ENCODE results near the gene ZSCAN10. TPM values are rescaled to one million over a fixed set of nuclear protein-coding genes. Genes with fewer than 3 reads are reported as not detected.
"Not testable (repeated sequence)": the region's sequence is repeated elsewhere in the genome, so short reads cannot be mapped to it uniquely, and the experiment has no call there.

ZSCAN10 gene
- total RNA-seq, 1 experiment from 2014 or later = 207 TPM

DNA sequence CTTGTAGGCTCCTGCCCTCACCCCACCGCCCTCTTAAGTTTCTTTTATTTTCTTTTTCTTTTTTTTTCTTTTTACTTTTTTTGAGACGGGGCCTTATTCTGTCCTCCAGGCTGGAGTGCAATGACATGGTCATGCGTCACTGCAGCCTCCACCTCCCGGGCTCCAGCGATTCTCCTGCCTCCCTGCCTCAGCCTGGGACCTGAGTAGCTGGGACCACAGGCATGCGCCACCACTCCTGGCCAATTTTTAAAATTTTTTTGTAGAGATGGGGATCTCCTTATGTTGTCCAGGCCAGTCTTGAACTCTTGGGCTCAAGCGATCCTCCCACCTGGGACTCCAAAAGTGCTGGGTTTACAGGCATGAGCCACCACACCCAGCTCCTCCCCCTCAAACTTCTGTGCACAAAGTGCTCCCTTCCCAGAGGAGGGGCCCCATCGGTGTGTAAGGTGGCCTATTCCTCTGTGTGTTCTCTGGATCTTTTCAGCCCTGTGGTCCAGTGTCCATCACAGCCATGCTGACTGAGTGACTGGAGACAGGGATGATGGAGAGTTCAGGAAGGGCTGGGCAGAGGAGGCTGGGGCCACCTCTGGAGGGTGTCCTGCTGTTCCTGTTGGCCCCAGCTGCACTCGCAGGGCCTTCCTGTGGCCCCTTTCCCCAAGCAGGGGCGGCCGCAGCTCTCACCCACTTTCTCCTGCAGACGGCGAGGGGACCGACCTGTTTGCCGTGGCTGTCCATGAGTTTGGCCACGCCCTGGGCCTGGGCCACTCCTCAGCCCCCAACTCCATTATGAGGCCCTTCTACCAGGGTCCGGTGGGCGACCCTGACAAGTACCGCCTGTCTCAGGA, 42.5 kb downstream of the ZSCAN10 start:
- Histone ChIP-seq H2AK5ac (ENCODE audit: insufficient read length, low read length) (no peak overlapping the region), H3K27ac (ENCODE audit: insufficient read length, low read depth, low read length) (no peak overlapping the region), H3K79me2 (ENCODE audit: insufficient read depth, low read length) (no peaks in the 10 kb centered on the region), H2BK120ac (ENCODE audit: low read depth, low read length, poor library complexity, severe bottlenecking) (no peak overlapping the region), H3K4ac (ENCODE audit: low read depth, low read length) (no peak overlapping the region), H4K20me1 (ENCODE audit: control insufficient read depth, insufficient read depth, insufficient read length) (no peaks in the 10 kb centered on the region), H3K23ac (ENCODE audit: insufficient read length, low read depth, low read length) (no peak overlapping the region), H3K9me3 (ENCODE audit: control insufficient read depth, low read depth, low read length) (no peaks in the 10 kb centered on the region), H2BK15ac (ENCODE audit: low read depth, low read length) (no peak overlapping the region), H3K27me3 (ENCODE audit: insufficient read depth, low read length) (peaks cover 2% of the 10 kb centered on the region; the same call in 1 of the 2 replicates), H3K18ac (ENCODE audit: insufficient read length, low read depth, low read length) (no peak overlapping the region), H3K4me1 (ENCODE audit: insufficient read depth, low read length) (no peaks in the 10 kb centered on the region), H2BK5ac (ENCODE audit: insufficient read length, low read length) (no peak overlapping the region), H4K5ac (ENCODE audit: insufficient read length, low read depth, low read length) (no peak overlapping the region), H4K8ac (replicated peaks; ENCODE audit: insufficient read length, low read depth, low read length) (no peak overlapping the region), H3K14ac (ENCODE audit: insufficient read depth, low read length) (no peak overlapping the region), H2BK20ac (ENCODE audit: low read depth, low read length, poor library complexity, severe bottlenecking) (no peak overlapping the region), H3T11ph (ENCODE audit: low read length) (no peak overlapping the region), H4K91ac (ENCODE audit: insufficient read length, low read depth, low read length) (no peak overlapping the region), H2AFZ (ENCODE audit: low read length) (no peak overlapping the region), H3K79me1 (ENCODE audit: insufficient read depth, low read depth, low read length, poor library complexity, severe bottlenecking) (no peaks in the 10 kb centered on the region), H3K23me2 (ENCODE audit: insufficient read length, low read depth, low read length, poor library complexity, severe bottlenecking) (peaks cover 14% of the 10 kb centered on the region), H3K56ac (ENCODE audit: insufficient read length, low read depth, low read length) (no peak overlapping the region), H3K9ac (ENCODE audit: extremely low read depth, insufficient read length, low read length) (no peak overlapping the region), H3K4me2 (ENCODE audit: insufficient read depth, insufficient read length, low read length) (no peak overlapping the region), H2BK12ac (ENCODE audit: insufficient read length, low read depth, low read length) (no peak overlapping the region)
- Mint-ChIP-seq H3K9me3 (no peaks in the 10 kb centered on the region; a peak in 2 of 5 replicates), H3K4me1 (peaks cover 20 to 36% of the 10 kb centered on the region in 2 experiments), H3K27ac (no peak overlapping the region), H3K4me3 (no peak overlapping the region), H3K36me3 (ENCODE audit: insufficient read depth in 1 of 3, low read depth in 3 of 3) (peaks cover 10 to 29% (median 14%) of the 10 kb centered on the region in 3 experiments), H3K27me3 (ENCODE audit: low read depth) (peaks cover 32% of the 10 kb centered on the region)
- WGBS (ENCODE audit: extremely low coverage, insufficient read length, low lambda C conversion rate) = no CpG with 5 or more reads among the region's 19 CpGs
- no peak for DNase-seq
- TF ChIP-seq, protein P1, sequence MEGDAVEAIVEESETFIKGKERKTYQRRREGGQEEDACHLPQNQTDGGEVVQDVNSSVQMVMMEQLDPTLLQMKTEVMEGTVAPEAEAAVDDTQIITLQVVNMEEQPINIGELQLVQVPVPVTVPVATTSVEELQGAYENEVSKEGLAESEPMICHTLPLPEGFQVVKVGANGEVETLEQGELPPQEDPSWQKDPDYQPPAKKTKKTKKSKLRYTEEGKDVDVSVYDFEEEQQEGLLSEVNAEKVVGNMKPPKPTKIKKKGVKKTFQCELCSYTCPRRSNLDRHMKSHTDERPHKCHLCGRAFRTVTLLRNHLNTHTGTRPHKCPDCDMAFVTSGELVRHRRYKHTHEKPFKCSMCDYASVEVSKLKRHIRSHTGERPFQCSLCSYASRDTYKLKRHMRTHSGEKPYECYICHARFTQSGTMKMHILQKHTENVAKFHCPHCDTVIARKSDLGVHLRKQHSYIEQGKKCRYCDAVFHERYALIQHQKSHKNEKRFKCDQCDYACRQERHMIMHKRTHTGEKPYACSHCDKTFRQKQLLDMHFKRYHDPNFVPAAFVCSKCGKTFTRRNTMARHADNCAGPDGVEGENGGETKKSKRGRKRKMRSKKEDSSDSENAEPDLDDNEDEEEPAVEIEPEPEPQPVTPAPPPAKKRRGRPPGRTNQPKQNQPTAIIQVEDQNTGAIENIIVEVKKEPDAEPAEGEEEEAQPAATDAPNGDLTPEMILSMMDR (conservative IDR thresholded peaks at IDR 0.05) = no peak

DNA sequence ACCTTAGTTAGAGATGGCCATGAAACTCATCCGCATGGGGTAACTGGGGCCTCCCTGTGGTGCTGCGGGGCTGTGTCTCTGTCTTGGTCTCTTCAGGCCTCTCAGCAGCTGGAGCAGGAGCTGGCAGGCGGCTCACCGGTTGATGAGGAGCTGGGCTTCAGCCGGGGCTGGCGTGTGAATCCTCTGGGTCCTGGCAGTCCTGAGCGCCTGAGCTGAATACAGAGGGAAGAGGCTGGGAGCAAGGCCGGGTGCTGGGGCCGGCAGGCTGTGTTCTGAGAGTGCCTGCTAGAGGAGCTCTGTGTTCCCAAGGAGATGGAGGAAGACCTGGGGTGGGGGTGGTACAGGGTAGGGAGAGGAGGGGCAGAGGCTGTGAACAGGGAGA, 43.4 kb downstream of the ZSCAN10 start:
- peaks cover 26 to 41% of the 10 kb centered on the region in 2 experiments for H3K4me1 Mint-ChIP-seq
- H4K91ac ChIP-seq (ENCODE audit: insufficient read length, low read depth, low read length); H4K5ac ChIP-seq (ENCODE audit: insufficient read length, low read depth, low read length); H3T11ph ChIP-seq (ENCODE audit: low read length); H3K9me3 ChIP-seq (ENCODE audit: control insufficient read depth, low read depth, low read length); H2BK12ac ChIP-seq (ENCODE audit: insufficient read length, low read depth, low read length); H3K4me2 ChIP-seq (ENCODE audit: insufficient read depth, insufficient read length, low read length); H3K9ac ChIP-seq (ENCODE audit: extremely low read depth, insufficient read length, low read length); H4K20me1 ChIP-seq (ENCODE audit: control insufficient read depth, insufficient read depth, insufficient read length); H3K23ac ChIP-seq (ENCODE audit: insufficient read length, low read depth, low read length); H3K9me3 Mint-ChIP-seq; H3K27me3 ChIP-seq (ENCODE audit: insufficient read depth, low read length); H2AFZ ChIP-seq (ENCODE audit: low read length); H2BK15ac ChIP-seq (ENCODE audit: low read depth, low read length); H2BK5ac ChIP-seq (ENCODE audit: insufficient read length, low read length); H3K27ac ChIP-seq (ENCODE audit: insufficient read length, low read depth, low read length); H2BK20ac ChIP-seq (ENCODE audit: low read depth, low read length, poor library complexity, severe bottlenecking); H3K79me1 ChIP-seq (ENCODE audit: insufficient read depth, low read depth, low read length, poor library complexity, severe bottlenecking); DNase-seq; H3K4ac ChIP-seq (ENCODE audit: low read depth, low read length); H4K8ac ChIP-seq (replicated peaks; ENCODE audit: insufficient read length, low read depth, low read length); H3K79me2 ChIP-seq (ENCODE audit: insufficient read depth, low read length); H3K56ac ChIP-seq (ENCODE audit: insufficient read length, low read depth, low read length); H2AK5ac ChIP-seq (ENCODE audit: insufficient read length, low read length); H3K18ac ChIP-seq (ENCODE audit: insufficient read length, low read depth, low read length); H3K14ac ChIP-seq (ENCODE audit: insufficient read depth, low read length); H2BK120ac ChIP-seq (ENCODE audit: low read depth, low read length, poor library complexity, severe bottlenecking); H3K4me1 ChIP-seq (ENCODE audit: insufficient read depth, low read length): not testable (repeated sequence)
- H3K23me2 ChIP-seq (ENCODE audit: insufficient read length, low read depth, low read length, poor library complexity, severe bottlenecking) = peaks cover 14% of the 10 kb centered on the region
- peaks cover 37% of the 10 kb centered on the region for H3K27me3 Mint-ChIP-seq (ENCODE audit: low read depth)
- peaks cover 14 to 37% (median 19%) of the 10 kb centered on the region in 3 experiments for H3K36me3 Mint-ChIP-seq (ENCODE audit: insufficient read depth in 1 of 3, low read depth in 3 of 3)
- peak overlapping the region in 2 of 3 experiments; percentile 77 to 87; a peak in 2 of 7 replicates for H3K27ac Mint-ChIP-seq
- WGBS (ENCODE audit: extremely low coverage, insufficient read length, low lambda C conversion rate) = no CpG with 5 or more reads among the region's 9 CpGs
- peak overlapping the region in 1 of 2 experiments; percentile 25; a peak in 2 of 5 replicates for H3K4me3 Mint-ChIP-seq

All from H9 (cell line).